Erythroblast (primary cell): ENCODE data around the gene LZTS2.

ENCODE experiments used
- GATA1 ChIP-seq: IDR thresholded peaks from 2 replicates; pipeline ENCODE4 v1.6.1; 2011; ENCODE audit warnings: low read depth, mild to moderate bottlenecking, control low read depth, low read length, moderate library complexity
- POLR2A ChIP-seq: IDR thresholded peaks from 2 replicates; pipeline ENCODE4 v1.6.1; 2011; ENCODE audit warnings: mild to moderate bottlenecking, low read length

GRCh38 chr10:101052285-101052684, 52.7 kb downstream of the LZTS2 start:
- no peak for TF ChIP-seq POLR2A
- TF ChIP-seq GATA1, result no peak
